ENCODE results near the gene TPP2.

TPP2 gene

DNA sequence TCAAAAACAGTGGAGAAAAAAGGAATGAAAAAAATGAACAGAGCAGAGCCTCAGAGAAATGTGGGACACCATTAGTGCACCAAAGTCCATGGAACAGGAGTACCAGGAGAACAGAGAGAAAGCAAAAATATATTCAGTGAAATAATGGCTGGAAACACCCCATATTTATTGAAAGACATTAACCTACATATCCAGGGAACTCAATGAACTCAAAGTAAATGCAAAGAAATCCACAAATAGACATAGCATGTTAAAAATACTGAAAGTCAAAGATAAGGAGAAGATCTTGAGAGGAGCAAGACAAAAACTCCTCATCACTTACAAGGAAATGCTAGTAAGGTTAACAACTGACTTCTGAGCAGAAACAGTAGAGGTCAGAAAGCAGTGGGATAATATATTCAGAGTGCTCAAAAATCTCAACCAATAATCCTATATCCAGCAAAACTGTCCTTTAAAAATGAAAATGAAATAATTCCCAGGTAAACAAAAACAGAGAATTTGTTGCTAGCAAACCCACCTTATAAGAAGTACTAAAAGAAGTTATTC lies 62.5 kb downstream of the TPP2 start:
- H3K4me3 ChIP-seq (replicated peaks in 1 of 2; ENCODE audit: low read depth in 2 of 2, low read length in 2 of 2): no peak overlapping the region
- TF ChIP-seq, protein P1, sequence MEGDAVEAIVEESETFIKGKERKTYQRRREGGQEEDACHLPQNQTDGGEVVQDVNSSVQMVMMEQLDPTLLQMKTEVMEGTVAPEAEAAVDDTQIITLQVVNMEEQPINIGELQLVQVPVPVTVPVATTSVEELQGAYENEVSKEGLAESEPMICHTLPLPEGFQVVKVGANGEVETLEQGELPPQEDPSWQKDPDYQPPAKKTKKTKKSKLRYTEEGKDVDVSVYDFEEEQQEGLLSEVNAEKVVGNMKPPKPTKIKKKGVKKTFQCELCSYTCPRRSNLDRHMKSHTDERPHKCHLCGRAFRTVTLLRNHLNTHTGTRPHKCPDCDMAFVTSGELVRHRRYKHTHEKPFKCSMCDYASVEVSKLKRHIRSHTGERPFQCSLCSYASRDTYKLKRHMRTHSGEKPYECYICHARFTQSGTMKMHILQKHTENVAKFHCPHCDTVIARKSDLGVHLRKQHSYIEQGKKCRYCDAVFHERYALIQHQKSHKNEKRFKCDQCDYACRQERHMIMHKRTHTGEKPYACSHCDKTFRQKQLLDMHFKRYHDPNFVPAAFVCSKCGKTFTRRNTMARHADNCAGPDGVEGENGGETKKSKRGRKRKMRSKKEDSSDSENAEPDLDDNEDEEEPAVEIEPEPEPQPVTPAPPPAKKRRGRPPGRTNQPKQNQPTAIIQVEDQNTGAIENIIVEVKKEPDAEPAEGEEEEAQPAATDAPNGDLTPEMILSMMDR (IDR thresholded peaks at IDR 0.05; ENCODE audit: low read depth, low read length): no peak
- DNase-seq (ENCODE audit: low read depth in 2 of 2): no peak

DNA sequence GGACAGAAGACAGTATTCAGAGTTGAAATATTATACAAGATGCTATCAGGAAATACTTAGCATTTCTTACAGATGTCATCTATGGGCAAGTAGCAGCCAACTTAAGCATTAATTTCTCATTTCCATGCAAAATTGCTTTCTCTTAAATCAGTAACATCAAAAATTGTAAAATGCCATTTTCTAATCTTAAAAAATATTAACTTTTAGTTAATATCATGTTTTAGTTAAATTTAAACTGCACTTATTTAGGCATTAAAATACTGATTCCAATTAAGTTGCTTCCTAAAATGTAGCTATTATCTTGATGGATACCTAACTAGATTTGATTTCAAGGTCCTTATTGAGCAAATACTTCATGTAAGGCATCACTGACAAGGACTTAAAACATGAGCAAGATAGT lies 70.2 kb downstream of the TPP2 start:
- DNase-seq (ENCODE audit: low read depth in 2 of 2): no peak
- TF ChIP-seq, protein P1 (IDR thresholded peaks at IDR 0.05; ENCODE audit: low read depth, low read length): no peak

DNA sequence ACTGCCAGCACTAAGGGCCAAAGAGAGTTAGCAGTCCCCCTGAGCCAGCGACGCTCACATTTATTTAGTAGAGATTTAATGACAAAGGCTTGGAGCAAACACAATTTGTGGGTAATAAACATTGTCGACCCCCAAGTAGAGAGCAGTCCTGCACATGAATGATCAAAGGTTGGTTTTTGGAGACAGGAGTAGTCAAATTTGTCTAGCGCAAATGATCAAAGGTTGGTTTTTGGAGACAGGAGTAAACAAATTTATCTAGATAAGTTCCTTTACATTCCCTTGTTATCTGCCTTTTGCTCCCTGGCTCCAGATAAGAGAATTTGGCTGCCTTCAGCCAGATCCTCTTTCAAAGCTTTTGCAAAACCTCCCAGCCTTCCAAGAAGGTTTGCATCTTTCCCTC lies 71.1 kb downstream of the TPP2 start:
- DNase-seq (ENCODE audit: low read depth in 2 of 2): no peak
- H3K4me3 ChIP-seq (replicated peaks in 1 of 2; ENCODE audit: low read depth in 2 of 2, low read length in 2 of 2): no peak overlapping the region
- TF ChIP-seq, protein P1 (IDR thresholded peaks at IDR 0.05; ENCODE audit: low read depth, low read length): no peak

More for the DNA sequence above, 70.2 kb downstream of the TPP2 start:
- no peak overlapping the region for H3K4me3 ChIP-seq (replicated peaks in 1 of 2; ENCODE audit: low read depth in 2 of 2, low read length in 2 of 2)

DNA sequence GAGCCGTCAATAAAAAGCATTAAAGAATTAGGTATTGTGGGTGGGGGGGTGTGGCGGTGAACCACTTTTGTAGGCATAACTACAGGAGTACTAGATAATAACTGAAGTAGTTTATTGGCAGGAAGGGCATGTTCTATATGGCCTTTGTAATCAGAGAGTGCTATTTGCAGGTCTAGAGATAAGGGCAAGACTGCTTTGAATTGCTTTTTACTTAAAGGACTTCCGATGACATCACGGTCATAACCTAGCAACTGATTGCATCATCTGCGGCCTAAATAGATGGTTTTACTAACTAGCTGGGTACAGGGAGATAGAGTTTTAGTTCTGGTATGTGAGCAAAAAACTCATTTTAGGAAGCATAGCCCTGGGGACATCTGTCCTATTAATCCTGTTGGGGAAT lies 73.3 kb downstream of the TPP2 start:
- TF ChIP-seq, protein P1 (IDR thresholded peaks at IDR 0.05; ENCODE audit: low read depth, low read length): no peak
- no peak overlapping the region for H3K4me3 ChIP-seq (replicated peaks in 1 of 2; ENCODE audit: low read depth in 2 of 2, low read length in 2 of 2)
- DNase-seq (ENCODE audit: low read depth in 2 of 2): no peak

DNA sequence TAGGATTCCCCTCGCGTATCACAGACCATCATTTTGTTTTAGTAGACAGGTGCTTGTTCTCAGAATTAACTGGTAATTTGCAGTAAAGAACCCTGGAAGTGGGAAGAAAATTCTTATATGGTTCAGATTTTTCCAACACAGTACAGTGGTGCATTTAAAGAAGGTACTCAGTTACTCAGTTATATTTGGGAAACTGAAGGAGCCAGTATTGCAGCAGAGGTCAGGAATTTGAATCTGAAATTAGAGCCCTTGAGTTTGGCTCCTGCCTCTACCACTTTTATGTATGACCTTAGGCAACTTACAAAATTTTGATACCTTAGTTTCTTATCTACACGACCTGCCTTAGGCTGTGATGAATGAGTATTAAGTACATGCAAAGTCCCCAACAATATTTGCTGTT lies 78.3 kb downstream of the TPP2 start:
- DNase-seq (ENCODE audit: low read depth in 2 of 2): no peak
- H3K4me3 ChIP-seq (replicated peaks in 1 of 2; ENCODE audit: low read depth in 2 of 2, low read length in 2 of 2): no peak overlapping the region
- TF ChIP-seq, protein P1 (IDR thresholded peaks at IDR 0.05; ENCODE audit: low read depth, low read length): no peak

DNA sequence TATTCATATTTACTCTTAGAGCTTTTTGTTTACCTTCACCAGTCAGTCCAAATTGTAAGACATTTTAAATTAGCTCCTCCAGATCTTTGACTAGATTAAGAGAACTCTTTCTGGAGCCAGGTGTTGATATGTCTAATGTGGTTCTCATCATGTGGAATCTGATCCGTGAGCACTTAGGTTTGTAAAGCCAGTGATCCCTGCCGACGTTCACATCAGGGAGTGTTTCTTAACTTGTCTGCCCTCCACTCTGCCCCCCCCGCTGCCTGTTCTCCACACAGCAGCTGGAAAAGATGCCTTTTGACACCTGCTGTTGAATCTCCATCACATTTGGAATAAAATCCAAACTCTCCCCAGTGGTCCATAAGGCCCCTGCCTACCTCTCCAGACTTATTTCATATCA lies 80.3 kb downstream of the TPP2 start:
- TF ChIP-seq, protein P1 (IDR thresholded peaks at IDR 0.05; ENCODE audit: low read depth, low read length): no peak
- no peak for DNase-seq (ENCODE audit: low read depth in 2 of 2)
- H3K4me3 ChIP-seq (replicated peaks in 1 of 2; ENCODE audit: low read depth in 2 of 2, low read length in 2 of 2): no peak overlapping the region

All from cardiac fibroblast (primary cell).